Ovary (tissue), 9 donors: ENCODE measurements around the gene ATXN2. TPM values are rescaled to one million over a fixed set of nuclear protein-coding genes. Genes with fewer than 3 reads are reported as not detected.

Experiments used
- DNase-seq, 5 donors: peaks; one replicate each; pipeline ENCODE4 v3.0.0-alpha.2; 2019 to 2020
- H3K27ac ChIP-seq, 2 donors: fragments of 200-600 bp; one replicate each; pipeline versions ENCODE4 v1.5.1 to v1.8.0; 2019 to 2022
- H3K27me3 ChIP-seq: fragments of 200-600 bp; one replicate; pipeline ENCODE4 v1.8.0; 2022
- H3K36me3 ChIP-seq: fragments of 200-600 bp; sonication (generic); one replicate; pipeline ENCODE4 v1.5.1; 2019
- H3K4me1 ChIP-seq: one replicate; pipeline ENCODE4 v1.8.1; 2013; ENCODE audit warnings: mild to moderate bottlenecking, moderate library complexity; ENCODE audit not compliant: insufficient read depth
- H3K4me3 ChIP-seq: fragments of 200-600 bp; sonication (generic); one replicate; pipeline ENCODE4 v1.5.1; 2017
- H3K9me3 ChIP-seq, 2 donors: fragments of 200-600 bp in 1 of 2; sonication (generic) in 1 of 2; one replicate each; pipeline versions ENCODE4 v1.5.1 to v1.8.1; 2013 to 2019; ENCODE audit warnings: mild to moderate bottlenecking in 1 of 2, moderate library complexity in 1 of 2
- CTCF ChIP-seq, 3 donors: fragments of 450-650 bp in 2 of 3; fragments of 200-600 bp in 1 of 3; IDR thresholded peaks; one replicate each; pipeline versions ENCODE4 v1.5.1 to v1.8.0; 2016 to 2022; ENCODE audit warnings: antibody characterized with exemption in 3 of 3, mild to moderate bottlenecking in 1 of 3
- EP300 ChIP-seq: sonication (generic); formaldehyde crosslinking; IDR thresholded peaks from one replicate; pipeline ENCODE4 v1.6.1; 2017; ENCODE audit warnings: antibody characterized with exemption
- POLR2A ChIP-seq: fragments of 450-650 bp; IDR thresholded peaks from one replicate; pipeline ENCODE4 v1.6.1; 2017; ENCODE audit warnings: antibody characterized with exemption, mild to moderate bottlenecking, moderate library complexity
- WGBS, 3 donors: extraction: QIAGEN DNeasy Blood & Tissue Kit in 1 of 3; methylation state at CpG; one replicate each; pipeline versions ENCODE4 v1.1.5 to v1.1.7; 2013 to 2017; 5-methylcytosine and 5-hydroxymethylcytosine counted together
- intact Hi-C, 4 donors: fragments of 100-400 bp; cut with DNase I; formaldehyde crosslinking; loops; one replicate each; pipeline versions ENCODE4 v1.11.0 to v1.15.1; 2022 to 2023
- polyA plus RNA-seq, 2 donors: library from polyadenylated mRNA; stranded (reverse); fragments of 200-250 nt in 1 of 2; fragments of 350-450 nt in 1 of 2; fragmentation: Illumina TruSeq in 1 of 2; extraction: RNeasy Lipid Tissue Mini Kit (QIAGEN cat#74804) in 1 of 2; gene quantifications; one replicate each; pipeline ENCODE4 v1.2.3, GENCODE V29; 2013 to 2014
- total RNA-seq, 7 donors: library from RNA; depleted of rRNA in 2 of 7; stranded (reverse); fragments of >200 nt in 2 of 7; fragmentation: NEBNext Ultra II Directional in 3 of 7; extraction: Animal tissue kit (Norgen Biotek cat#: 25700) in 3 of 7; gene quantifications; one replicate each; pipeline versions ENCODE4 v1.1.0 to v1.2.4, GENCODE V29; 2016 to 2023
- donor health status: DM: no; HTN: no; CAD: no; lungs with moderate emphysema.
- donor health status: DM: no; HTN: no; CAD: no.
- donor health status: Bipolar disorder and iron deficiency.
- donor health status: DM: yes; HTN: yes; CAD: no.
- donor health status: DM: no; HTN: no; CAD: no.
- donor health status: DM: yes; HTN: yes; CAD: no.

ATXN2 gene
- total and polyA plus RNA-seq, 9 donors: 28.4 to 106 (median 60.9) TPM

GRCh38 chr12:111446631-111447570 is 152.2 kb downstream of the ATXN2 start:
- H3K36me3 ChIP-seq: no peaks in the 10 kb centered on the region

GRCh38 chr12:111445726-111446581 is 153.2 kb downstream of the ATXN2 start:
- DNase-seq: peak in 3 of 5 donors; percentile 55 to 79 (median 73)
- H3K36me3 ChIP-seq: no peaks in the 10 kb centered on the region
- TF ChIP-seq CTCF (IDR thresholded peaks at IDR 0.05): no peak
- TF ChIP-seq POLR2A: no peak
- TF ChIP-seq EP300: no peak
- no peaks in the 10 kb centered on the region for H3K9me3 ChIP-seq
- H3K4me3 ChIP-seq: no peak overlapping the region
- intact Hi-C loops: loop anchor here in 2 of 4 donors (5.0 kb wide), 1 partner anchor 39 kb away; the partner anchor contains the start of gene SH2B3 (in 2 of the 2)
- peaks cover 6% of the 10 kb centered on the region for H3K4me1 ChIP-seq
- WGBS, 3 donors: 15 to 22% (median 17%) methylated on average over 6 of the region's 6 CpGs
- no peak overlapping the region for H3K27ac ChIP-seq
- no peaks in the 10 kb centered on the region for H3K27me3 ChIP-seq

More at GRCh38 chr12:111446631-111447570, 152.2 kb downstream of the ATXN2 start:
- no peak for DNase-seq
- Histone ChIP-seq H3K27me3 (no peaks in the 10 kb centered on the region), H3K4me3 (no peak overlapping the region), H3K4me1 (peaks cover 6% of the 10 kb centered on the region), H3K9me3 (no peaks in the 10 kb centered on the region), H3K27ac (no peak overlapping the region)
- TF ChIP-seq EP300: no peak
- no peak for TF ChIP-seq CTCF (IDR thresholded peaks at IDR 0.05)
- TF ChIP-seq POLR2A: no peak
- WGBS, 3 donors: 79 to 83% (median 81%) methylated on average over 20 of the region's 20 CpGs
- intact Hi-C loops: loop anchor here in 2 of 4 donors (5.0 kb wide), 1 partner anchor 40 kb away; the partner anchor contains the start of gene SH2B3 (in 2 of the 2)

GRCh38 chr12:111444925-111445725 is 154.0 kb downstream of the ATXN2 start:
- H3K4me3 ChIP-seq: no peak overlapping the region
- no peaks in the 10 kb centered on the region for H3K9me3 ChIP-seq
- 61 to 68% (median 63%) methylated on average over 11 of the region's 11 CpGs for WGBS, 3 donors
- intact Hi-C loops: loop anchor here in 2 of 4 donors (5.0 kb wide), 1 partner anchor 38 kb away; the partner anchor contains the start of gene SH2B3 (in 2 of the 2)
- no peaks in the 10 kb centered on the region for H3K27me3 ChIP-seq
- peak in 2 of 5 donors; percentile 22 to 39 for DNase-seq
- H3K36me3 ChIP-seq: no peaks in the 10 kb centered on the region
- H3K27ac ChIP-seq: no peak overlapping the region
- TF ChIP-seq POLR2A: no peak
- TF ChIP-seq EP300: no peak
- no peak for TF ChIP-seq CTCF (IDR thresholded peaks at IDR 0.05)
- H3K4me1 ChIP-seq: peaks cover 6% of the 10 kb centered on the region
